Stomach (tissue), 9 donors: ENCODE measurements around the gene LY86. TPM values are rescaled to one million over a fixed set of nuclear protein-coding genes. Genes with fewer than 3 reads are reported as not detected.

Experiments
- DNase-seq, 2 donors: peaks; one replicate each; pipeline versions ENCODE4 v3.0.0 to v3.0.0-alpha.2; 2013 to 2019
- H3K27ac ChIP-seq, 5 donors: fragments of 200-600 bp in 4 of 5; sonication (generic) in 4 of 5; one replicate each; pipeline ENCODE4 v1.5.1; 2013 to 2019; ENCODE audit warnings: mild to moderate bottlenecking in 1 of 5, moderate library complexity in 1 of 5
- H3K27me3 ChIP-seq, 3 donors: fragments of 200-600 bp; sonication (generic); one replicate each; pipeline ENCODE4 v1.5.1; 2017 to 2019; ENCODE audit warnings: mixed run types in 1 of 3
- H3K36me3 ChIP-seq, 4 donors: fragments of 200-600 bp; sonication (generic); 1 replicate in 3 of 4; 2 replicates in 1 of 4; pipeline ENCODE4 v1.5.1; 2016 to 2019
- H3K4me1 ChIP-seq, 4 donors: fragments of 200-600 bp; sonication (generic); one replicate each; pipeline ENCODE4 v1.5.1; 2016 to 2019
- H3K4me3 ChIP-seq, 4 donors: fragments of 200-600 bp; sonication (generic) in 3 of 4; one replicate each; pipeline ENCODE4 v1.5.1; 2016 to 2019; ENCODE audit warnings: mild to moderate bottlenecking in 1 of 4
- H3K9me3 ChIP-seq, 4 donors: fragments of 200-600 bp; sonication (generic); one replicate each; pipeline ENCODE4 v1.5.1; 2016 to 2019
- CTCF ChIP-seq, 7 experiments: fragments of 450-650 bp in 4 of 7; fragments of 200-600 bp in 3 of 7; sonication (generic) in 3 of 7; IDR thresholded peaks; one replicate each; pipeline ENCODE4 v1.5.1; 2016 to 2019; ENCODE audit warnings: antibody characterized with exemption in 7 of 7, control low read depth in 2 of 7, mild to moderate bottlenecking in 1 of 7
- EP300 ChIP-seq: sonication (generic); formaldehyde crosslinking; IDR thresholded peaks from one replicate; pipeline ENCODE4 v1.6.1; 2017; ENCODE audit warnings: antibody characterized with exemption
- POLR2A ChIP-seq, 4 donors: fragments of 450-650 bp; IDR thresholded peaks; one replicate each; pipeline ENCODE4 v1.6.1; 2016; ENCODE audit warnings: antibody characterized with exemption in 4 of 4, control low read depth in 2 of 4, mild to moderate bottlenecking in 1 of 4, moderate library complexity in 1 of 4
- POLR2AphosphoS5 ChIP-seq, 3 donors: sonication (generic); formaldehyde crosslinking; IDR thresholded peaks; one replicate each; pipeline ENCODE4 v1.6.1; 2016; ENCODE audit warnings: antibody characterized with exemption in 3 of 3
- WGBS, 5 donors: extraction: QIAGEN DNeasy Blood & Tissue Kit in 3 of 5; methylation state at CpG; one replicate each; pipeline versions ENCODE4 v1.1.5 to v1.1.7; 2013 to 2018; 5-methylcytosine and 5-hydroxymethylcytosine counted together
- intact Hi-C: fragments of 100-400 bp; cut with DNase I; formaldehyde crosslinking; loops from one replicate; pipeline ENCODE4 v1.15.1; 2023; ENCODE audit warnings: low total_unique reads
- polyA plus RNA-seq, 3 donors: library from polyadenylated mRNA; stranded (reverse); fragments of 200-250 nt; gene quantifications; one replicate each; pipeline ENCODE4 v1.2.3, GENCODE V29; 2013
- total RNA-seq, 5 donors: library from RNA; depleted of rRNA; stranded (reverse); fragments of >200 nt; gene quantifications; one replicate each; pipeline versions ENCODE4 v1.1.0 to v1.2.3, GENCODE V29; 2014 to 2016
- donor health status: healthy with polysubstance abuse.
- donor health status: Bipolar disorder and iron deficiency.
- donor health status: healthy.

Gene LY86
- total and polyA plus RNA-seq, 8 donors = 2.4 to 3.6 (median 2.7) TPM; not detected in 3

- Histone ChIP-seq H3K27ac (peak overlapping the region in 2 of 5 donors; percentile 84 to 90), H3K4me3 (no peak overlapping the region), H3K9me3 (no peaks in the 10 kb centered on the region), H3K36me3 (no peaks in the 10 kb centered on the region), H3K27me3 (no peaks in the 10 kb centered on the region), H3K4me1 (peaks cover 16 to 72% (median 64%) of the 10 kb centered on the region in 4 donors)
- intact Hi-C loops = no loop called here
- TF ChIP-seq POLR2A (IDR thresholded peaks at IDR 0.05) = no peak
- no peak for TF ChIP-seq EP300
- no peak for TF ChIP-seq POLR2AphosphoS5 (IDR thresholded peaks at IDR 0.05)
- TF ChIP-seq CTCF (IDR thresholded peaks at IDR 0.05) = no peak
- 82 to 88% (median 87%) methylated on average over 12 of the region's 12 CpGs for WGBS, 5 donors
- no peak for DNase-seq
Measured at GRCh38 chr6:6685249-6686040, 96.9 kb downstream of the LY86 start.

GRCh38 chr6:6686176-6686575 is 97.7 kb downstream of the LY86 start:
- TF ChIP-seq EP300 = no peak
- no peak for TF ChIP-seq POLR2AphosphoS5 (IDR thresholded peaks at IDR 0.05)
- Histone ChIP-seq H3K36me3 (no peaks in the 10 kb centered on the region), H3K27me3 (no peaks in the 10 kb centered on the region), H3K4me1 (peaks cover 16 to 71% (median 64%) of the 10 kb centered on the region in 4 donors), H3K27ac (peak overlapping the region in 4 of 5 donors; percentile 73 to 90 (median 85)), H3K9me3 (no peaks in the 10 kb centered on the region), H3K4me3 (peak overlapping the region in 2 of 4 donors; percentile 12 to 31)
- intact Hi-C loops = no loop called here
- WGBS, 5 donors = 85 to 90% (median 89%) methylated on average over 7 of the region's 7 CpGs
- DNase-seq = no peak

DNA sequence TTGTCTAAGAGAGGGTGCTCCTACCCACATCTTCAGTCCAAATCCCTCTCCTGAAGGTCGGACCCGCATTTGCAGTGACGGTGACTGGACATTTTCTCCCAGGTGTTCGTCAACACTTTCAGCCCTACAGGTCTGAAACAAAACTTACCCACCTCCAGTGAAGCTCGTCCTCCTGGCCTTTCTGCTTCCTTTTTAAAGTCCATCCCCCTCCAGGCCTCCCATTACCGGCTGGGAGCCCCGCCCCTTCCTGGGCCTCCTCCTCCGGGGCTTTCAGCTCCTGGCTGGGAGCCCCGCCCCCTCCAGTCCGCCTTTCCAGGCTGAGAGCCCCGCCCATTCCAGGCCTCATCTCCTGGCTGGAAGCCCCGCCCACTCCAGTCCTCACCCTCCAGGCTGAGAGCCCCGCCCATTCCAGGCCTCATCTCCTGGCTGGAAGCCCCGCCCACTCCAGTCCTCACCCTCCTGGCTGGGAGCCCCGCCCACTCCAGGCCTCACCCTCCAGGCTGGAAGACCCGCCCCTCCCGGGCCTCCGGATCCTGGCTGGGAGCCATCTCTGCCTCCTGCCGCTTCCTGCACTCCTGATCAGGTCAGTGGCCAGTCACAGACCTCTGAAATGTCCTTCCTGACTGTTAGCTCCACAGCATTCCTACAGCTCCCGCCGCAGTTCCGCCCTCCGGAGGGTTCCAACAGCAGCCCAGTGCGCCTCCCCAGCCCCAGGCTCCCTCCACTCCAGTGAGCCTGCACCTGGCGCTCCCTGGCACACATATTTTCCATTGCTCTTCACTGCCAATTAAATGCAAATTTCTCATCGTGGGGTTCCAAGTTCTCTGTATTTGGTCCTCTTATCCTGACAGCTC is 98.5 kb downstream of the LY86 start:
- no peaks in the 10 kb centered on the region for H3K36me3 ChIP-seq
- H3K9me3 ChIP-seq = no peaks in the 10 kb centered on the region
- peaks cover 16 to 68% (median 62%) of the 10 kb centered on the region in 4 donors for H3K4me1 ChIP-seq
- DNase-seq = peak; percentile 96 to 99
- intact Hi-C loops = no loop called here
- peak overlapping the region; percentile 12 to 31 (median 20) for H3K4me3 ChIP-seq
- peak overlapping the region; percentile 76 to 90 (median 85) for H3K27ac ChIP-seq
- TF ChIP-seq POLR2A (IDR thresholded peaks at IDR 0.05) (peak in 1 of 4 donors; percentile 36), CTCF (IDR thresholded peaks at IDR 0.05) (no peak), POLR2AphosphoS5 (IDR thresholded peaks at IDR 0.05) (peak in 2 of 3 donors; percentile 65 to 72)
- 17 to 35% (median 25%) methylated on average over 25 to 26 of the region's 26 CpGs for WGBS, 5 donors
- no peaks in the 10 kb centered on the region for H3K27me3 ChIP-seq

- peak; percentile 58 to 75 for DNase-seq
- 17 to 43% (median 29%) methylated on average over 1 of the region's 1 CpG for WGBS, 5 donors
- Histone ChIP-seq H3K36me3 (no peaks in the 10 kb centered on the region), H3K27ac (peak overlapping the region in 4 of 5 donors; percentile 76 to 90 (median 85)), H3K4me1 (peaks cover 16 to 59% (median 52%) of the 10 kb centered on the region in 4 donors), H3K4me3 (no peak overlapping the region), H3K9me3 (no peaks in the 10 kb centered on the region), H3K27me3 (no peaks in the 10 kb centered on the region)
- TF ChIP-seq CTCF (IDR thresholded peaks at IDR 0.05) (no peak), POLR2AphosphoS5 (IDR thresholded peaks at IDR 0.05) (peak in 1 of 3 donors; percentile 6), EP300 (no peak), POLR2A (IDR thresholded peaks at IDR 0.05) (no peak)
- intact Hi-C loops = no loop called here
Measured at GRCh38 chr6:6688283-6688682, 99.8 kb downstream of the LY86 start.
